Right atrium auricular region (tissue), 2 donors: Measurements from ENCODE around the gene LARP1B. TPM values are rescaled to one million over a fixed set of nuclear protein-coding genes. Genes with fewer than 3 reads are reported as not detected.

Source experiments
- DNase-seq: peaks from one replicate; pipeline ENCODE4 v3.0.0-alpha.2; 2019; ENCODE audit warnings: low spot score
- H3K27ac ChIP-seq, 2 donors: fragments of 200-600 bp; sonication (generic); 1 replicate in 1 of 2; 2 replicates in 1 of 2; pipeline ENCODE4 v1.5.1; 2016 to 2019
- H3K27me3 ChIP-seq, 2 donors: fragments of 200-600 bp; sonication (generic); one replicate each; pipeline versions ENCODE4 v1.5.1 to v1.6.0; 2017 to 2019
- H3K36me3 ChIP-seq: fragments of 200-600 bp; sonication (generic); one replicate; pipeline ENCODE4 v1.5.1; 2016
- H3K4me1 ChIP-seq, 2 donors: fragments of 200-600 bp; sonication (generic); one replicate each; pipeline versions ENCODE4 v1.5.1 to v1.6.0; 2017 to 2019
- H3K4me3 ChIP-seq, 2 donors: fragments of 200-600 bp; sonication (generic); 1 replicate in 1 of 2; 2 replicates in 1 of 2; pipeline ENCODE4 v1.5.1; 2017 to 2019; ENCODE audit warnings: mild to moderate bottlenecking in 1 of 2, moderate library complexity in 1 of 2
- H3K9me3 ChIP-seq, 2 donors: fragments of 200-600 bp; sonication (generic); one replicate each; pipeline ENCODE4 v1.5.1; 2019
- CTCF ChIP-seq, 2 donors: fragments of 200-600 bp; sonication (generic); IDR thresholded peaks; one replicate each; pipeline ENCODE4 v1.5.1; 2019; ENCODE audit warnings: antibody characterized with exemption in 2 of 2
- total RNA-seq, 2 donors: library from RNA; depleted of rRNA; stranded (reverse); fragments of >200 nt; gene quantifications; one replicate each; pipeline ENCODE4 v1.1.0, GENCODE V29; 2016

The LARP1B gene
- total RNA-seq, 2 donors from 2014 or later = 11.8 to 13.5 TPM

- H3K4me3 ChIP-seq = no peak overlapping the region
- H3K36me3 ChIP-seq = no peaks in the 10 kb centered on the region
- TF ChIP-seq CTCF (IDR thresholded peaks at IDR 0.05) = no peak
- no peak overlapping the region for H3K27ac ChIP-seq
- DNase-seq = no peak
- H3K9me3 ChIP-seq = no peaks in the 10 kb centered on the region
- no peaks in the 10 kb centered on the region for H3K27me3 ChIP-seq
- H3K4me1 ChIP-seq = no peaks in the 10 kb centered on the region
Measured at GRCh38 chr4:128135391-128135790, 74.3 kb downstream of the LARP1B start.

GRCh38 chr4:128141866-128142265, 80.8 kb downstream of the LARP1B start:
- Histone ChIP-seq H3K36me3 (no peaks in the 10 kb centered on the region), H3K27me3 (no peaks in the 10 kb centered on the region), H3K4me1 (no peaks in the 10 kb centered on the region), H3K4me3 (no peak overlapping the region), H3K9me3 (peaks cover 0 to 5% of the 10 kb centered on the region in 2 donors), H3K27ac (no peak overlapping the region)
- TF ChIP-seq CTCF (IDR thresholded peaks at IDR 0.05) = no peak
- DNase-seq = no peak

GRCh38 chr4:128145727-128146126, 84.6 kb downstream of the LARP1B start:
- H3K27ac ChIP-seq = no peak overlapping the region
- H3K27me3 ChIP-seq = no peaks in the 10 kb centered on the region
- H3K9me3 ChIP-seq = peaks cover 0 to 5% of the 10 kb centered on the region in 2 donors
- H3K36me3 ChIP-seq = no peaks in the 10 kb centered on the region
- no peak for TF ChIP-seq CTCF (IDR thresholded peaks at IDR 0.05)
- H3K4me3 ChIP-seq = no peak overlapping the region
- H3K4me1 ChIP-seq = no peaks in the 10 kb centered on the region
- DNase-seq = no peak

- Histone ChIP-seq H3K4me1 (no peaks in the 10 kb centered on the region), H3K36me3 (no peaks in the 10 kb centered on the region), H3K4me3 (no peak overlapping the region), H3K9me3 (no peaks in the 10 kb centered on the region), H3K27ac (no peak overlapping the region), H3K27me3 (no peaks in the 10 kb centered on the region)
- DNase-seq = no peak
- TF ChIP-seq CTCF (IDR thresholded peaks at IDR 0.05) = no peak
Measured at GRCh38 chr4:128153800-128154199, 92.7 kb downstream of the LARP1B start.

- Histone ChIP-seq H3K27ac (peak overlapping the region in 1 of 2 donors; percentile 45), H3K9me3 (no peaks in the 10 kb centered on the region)
Measured at GRCh38 chr4:128155231-128155855, 94.2 kb downstream of the LARP1B start.

More at GRCh38 chr4:128155231-128155855, 94.2 kb downstream of the LARP1B start:
- TF ChIP-seq CTCF (IDR thresholded peaks at IDR 0.05) = no peak
- H3K36me3 ChIP-seq = no peaks in the 10 kb centered on the region
- H3K4me1 ChIP-seq = no peaks in the 10 kb centered on the region
- H3K27me3 ChIP-seq = no peaks in the 10 kb centered on the region
- no peak for DNase-seq
- no peak overlapping the region for H3K4me3 ChIP-seq
